Ovary (tissue), 9 donors: ENCODE data around the gene ROBO4. TPM values are rescaled to one million over a fixed set of nuclear protein-coding genes. Genes with fewer than 3 reads are reported as not detected.
A peak's percentile ranks its signal among the peaks of the same experiment; 100 is the strongest.

Source experiments
- DNase-seq, 5 donors: peaks; one replicate each; pipeline ENCODE4 v3.0.0-alpha.2; 2019 to 2020
- H3K27ac ChIP-seq, 2 donors: fragments of 200-600 bp; one replicate each; pipeline versions ENCODE4 v1.5.1 to v1.8.0; 2019 to 2022
- H3K27me3 ChIP-seq: fragments of 200-600 bp; one replicate; pipeline ENCODE4 v1.8.0; 2022
- H3K36me3 ChIP-seq: fragments of 200-600 bp; sonication (generic); one replicate; pipeline ENCODE4 v1.5.1; 2019
- H3K4me1 ChIP-seq: one replicate; pipeline ENCODE4 v1.8.1; 2013; ENCODE audit warnings: mild to moderate bottlenecking, moderate library complexity; ENCODE audit not compliant: insufficient read depth
- H3K4me3 ChIP-seq: fragments of 200-600 bp; sonication (generic); one replicate; pipeline ENCODE4 v1.5.1; 2017
- H3K9me3 ChIP-seq, 2 donors: fragments of 200-600 bp in 1 of 2; sonication (generic) in 1 of 2; one replicate each; pipeline versions ENCODE4 v1.5.1 to v1.8.1; 2013 to 2019; ENCODE audit warnings: mild to moderate bottlenecking in 1 of 2, moderate library complexity in 1 of 2
- CTCF ChIP-seq, 3 donors: fragments of 450-650 bp in 2 of 3; fragments of 200-600 bp in 1 of 3; IDR thresholded peaks; one replicate each; pipeline versions ENCODE4 v1.5.1 to v1.8.0; 2016 to 2022; ENCODE audit warnings: antibody characterized with exemption in 3 of 3, mild to moderate bottlenecking in 1 of 3
- EP300 ChIP-seq: sonication (generic); formaldehyde crosslinking; IDR thresholded peaks from one replicate; pipeline ENCODE4 v1.6.1; 2017; ENCODE audit warnings: antibody characterized with exemption
- POLR2A ChIP-seq: fragments of 450-650 bp; IDR thresholded peaks from one replicate; pipeline ENCODE4 v1.6.1; 2017; ENCODE audit warnings: antibody characterized with exemption, mild to moderate bottlenecking, moderate library complexity
- WGBS, 3 donors: extraction: QIAGEN DNeasy Blood & Tissue Kit in 1 of 3; methylation state at CpG; one replicate each; pipeline versions ENCODE4 v1.1.5 to v1.1.7; 2013 to 2017; 5-methylcytosine and 5-hydroxymethylcytosine counted together
- intact Hi-C, 4 donors: fragments of 100-400 bp; cut with DNase I; formaldehyde crosslinking; loops; one replicate each; pipeline versions ENCODE4 v1.11.0 to v1.15.1; 2022 to 2023
- polyA plus RNA-seq, 2 donors: library from polyadenylated mRNA; stranded (reverse); fragments of 200-250 nt in 1 of 2; fragments of 350-450 nt in 1 of 2; fragmentation: Illumina TruSeq in 1 of 2; extraction: RNeasy Lipid Tissue Mini Kit (QIAGEN cat#74804) in 1 of 2; gene quantifications; one replicate each; pipeline ENCODE4 v1.2.3, GENCODE V29; 2013 to 2014
- total RNA-seq, 7 donors: library from RNA; depleted of rRNA in 2 of 7; stranded (reverse); fragments of >200 nt in 2 of 7; fragmentation: NEBNext Ultra II Directional in 3 of 7; extraction: Animal tissue kit (Norgen Biotek cat#: 25700) in 3 of 7; gene quantifications; one replicate each; pipeline versions ENCODE4 v1.1.0 to v1.2.4, GENCODE V29; 2016 to 2023
- donor health status: DM: no; HTN: no; CAD: no; lungs with moderate emphysema.
- donor health status: DM: no; HTN: no; CAD: no.
- donor health status: Bipolar disorder and iron deficiency.
- donor health status: DM: yes; HTN: yes; CAD: no.
- donor health status: DM: no; HTN: no; CAD: no.
- donor health status: DM: yes; HTN: yes; CAD: no.

ROBO4 gene
- total and polyA plus RNA-seq, 9 donors: 5.9 to 22.0 (median 10.0) TPM

GRCh38 chr11:124878759-124879492, 18.7 kb downstream of the ROBO4 start:
- H3K36me3 ChIP-seq: no peaks in the 10 kb centered on the region
- H3K9me3 ChIP-seq: no peaks in the 10 kb centered on the region
- no peak overlapping the region for H3K4me3 ChIP-seq
- DNase-seq: peak in 1 of 5 donors; percentile 21
- H3K27ac ChIP-seq: no peak overlapping the region
- H3K4me1 ChIP-seq: peaks cover 16% of the 10 kb centered on the region
- TF ChIP-seq EP300: no peak
- no peak for TF ChIP-seq POLR2A
- TF ChIP-seq CTCF (IDR thresholded peaks at IDR 0.05): no peak
- intact Hi-C loops: loop anchor here in 3 of 4 donors (5.0 to 10.0 kb wide), 4 partner anchors 66 to 236 kb away; partner anchors contain the start of genes CCDC15 (in 2 of the 3) and TMEM218 (in 1 of the 3)
- H3K27me3 ChIP-seq: no peaks in the 10 kb centered on the region
- WGBS, 3 donors: 93 to 96% (median 95%) methylated on average over 11 of the region's 11 CpGs

- TF ChIP-seq POLR2A (no peak), EP300 (no peak)
- H3K27me3 ChIP-seq: no peaks in the 10 kb centered on the region
- intact Hi-C loops: loop anchor here in 3 of 4 donors (5.0 to 10.0 kb wide), 4 partner anchors 67 to 237 kb away; partner anchors contain the start of genes CCDC15 (in 2 of the 3) and TMEM218 (in 1 of the 3)
- peaks cover 16% of the 10 kb centered on the region for H3K4me1 ChIP-seq
- WGBS, 3 donors: 65 to 79% (median 73%) methylated on average over 17 of the region's 17 CpGs
- peak in 1 of 5 donors; percentile 31 for DNase-seq
- no peak overlapping the region for H3K4me3 ChIP-seq
- no peaks in the 10 kb centered on the region for H3K36me3 ChIP-seq
- H3K9me3 ChIP-seq: no peaks in the 10 kb centered on the region
- H3K27ac ChIP-seq: peak overlapping the region; percentile 90 to 96
Measured at GRCh38 chr11:124877910-124878758, 19.5 kb downstream of the ROBO4 start.

- WGBS, 3 donors: 71 to 77% (median 72%) methylated on average over 10 of the region's 10 CpGs
- intact Hi-C loops: loop anchor here in 3 of 4 donors (5.0 to 10.0 kb wide), 4 partner anchors 67 to 237 kb away; partner anchors contain the start of genes CCDC15 (in 2 of the 3) and TMEM218 (in 1 of the 3)
- peak overlapping the region; percentile 67 for H3K4me3 ChIP-seq
Measured at GRCh38 chr11:124877631-124877909, 20.1 kb downstream of the ROBO4 start.

More at GRCh38 chr11:124877631-124877909, 20.1 kb downstream of the ROBO4 start:
- H3K36me3 ChIP-seq: no peaks in the 10 kb centered on the region
- H3K4me1 ChIP-seq: peaks cover 13% of the 10 kb centered on the region
- H3K9me3 ChIP-seq: no peaks in the 10 kb centered on the region
- H3K27me3 ChIP-seq: no peaks in the 10 kb centered on the region
- H3K27ac ChIP-seq: peak overlapping the region; percentile 90 to 96
- peak in 1 of 5 donors; percentile 37 for DNase-seq
- TF ChIP-seq CTCF (IDR thresholded peaks at IDR 0.05) (no peak), POLR2A (no peak), EP300 (no peak)
